NT2/D1 (cell line): ENCODE results near the gene PJA2.
A peak's percentile ranks its signal among the peaks of the same experiment; 100 is the strongest.

ENCODE experiments used
- DNase-seq: peaks from one replicate; pipeline ENCODE4 v3.0.0-alpha.2; 2011; ENCODE audit warnings: low read depth, low spot score
- H3K27me3 ChIP-seq: 2 replicates; pipeline ENCODE4 v1.6.0; 2011; ENCODE audit warnings: mild to moderate bottlenecking; ENCODE audit not compliant: insufficient read length, insufficient read depth
- H3K36me3 ChIP-seq: 2 replicates; pipeline ENCODE4 v1.6.1; 2011; ENCODE audit warnings: mild to moderate bottlenecking, low read length, mixed read lengths; ENCODE audit not compliant: insufficient read depth, insufficient read length
- H3K4me1 ChIP-seq: 2 replicates; pipeline ENCODE4 v1.5.1; 2011; ENCODE audit not compliant: insufficient read depth, insufficient read length
- H3K4me3 ChIP-seq: 2 replicates; pipeline ENCODE4 v1.5.1; 2011; ENCODE audit warnings: low read depth; ENCODE audit not compliant: insufficient read length
- H3K9ac ChIP-seq: 2 replicates; pipeline ENCODE4 v1.6.0; 2011; ENCODE audit warnings: low read depth; ENCODE audit not compliant: insufficient read length
- H3K9me3 ChIP-seq: 2 replicates; pipeline ENCODE4 v1.5.1; 2011; ENCODE audit warnings: mild to moderate bottlenecking, low read length; ENCODE audit not compliant: insufficient read depth
- SUZ12 ChIP-seq: IDR thresholded peaks from 2 replicates; pipeline ENCODE4 v1.6.1; 2011; ENCODE audit not compliant: insufficient read length, insufficient read depth; ENCODE audit errors: extremely low read depth
- YY1 ChIP-seq: IDR thresholded peaks from 2 replicates; pipeline ENCODE4 v1.6.1; 2011; ENCODE audit not compliant: insufficient read length, insufficient read depth
- ZNF274 ChIP-seq: IDR thresholded peaks from 2 replicates; pipeline ENCODE4 v1.6.1; 2011; ENCODE audit warnings: mild to moderate bottlenecking, low read depth, low read length

PJA2 gene, protein sequence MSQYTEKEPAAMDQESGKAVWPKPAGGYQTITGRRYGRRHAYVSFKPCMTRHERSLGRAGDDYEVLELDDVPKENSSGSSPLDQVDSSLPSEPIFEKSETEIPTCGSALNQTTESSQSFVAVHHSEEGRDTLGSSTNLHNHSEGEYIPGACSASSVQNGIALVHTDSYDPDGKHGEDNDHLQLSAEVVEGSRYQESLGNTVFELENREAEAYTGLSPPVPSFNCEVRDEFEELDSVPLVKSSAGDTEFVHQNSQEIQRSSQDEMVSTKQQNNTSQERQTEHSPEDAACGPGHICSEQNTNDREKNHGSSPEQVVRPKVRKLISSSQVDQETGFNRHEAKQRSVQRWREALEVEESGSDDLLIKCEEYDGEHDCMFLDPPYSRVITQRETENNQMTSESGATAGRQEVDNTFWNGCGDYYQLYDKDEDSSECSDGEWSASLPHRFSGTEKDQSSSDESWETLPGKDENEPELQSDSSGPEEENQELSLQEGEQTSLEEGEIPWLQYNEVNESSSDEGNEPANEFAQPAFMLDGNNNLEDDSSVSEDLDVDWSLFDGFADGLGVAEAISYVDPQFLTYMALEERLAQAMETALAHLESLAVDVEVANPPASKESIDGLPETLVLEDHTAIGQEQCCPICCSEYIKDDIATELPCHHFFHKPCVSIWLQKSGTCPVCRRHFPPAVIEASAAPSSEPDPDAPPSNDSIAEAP

GRCh38 chr5:109409844-109410388 is at the start of gene PJA2:
Gene PJA2 (minus strand): TSS chr5:109409974. CDS start chr5:109383433, 26,541 bp downstream.
- Histone ChIP-seq H3K27me3 (no peaks in the 10 kb centered on the region), H3K9ac (peak within 1 kb of the TSS; percentile 79), H3K36me3 (no peaks in the 10 kb centered on the region), H3K9me3 (peaks cover 2% of the 10 kb centered on the region; the same call in 1 of the 2 replicates), H3K4me3 (peak within 1 kb of the TSS; percentile 80), H3K4me1 (peaks cover 3% of the 10 kb centered on the region)
- TF ChIP-seq SUZ12 (no peak), YY1 (no peak), ZNF274 (no peak)
- peak; percentile 94 for DNase-seq

- Histone ChIP-seq H3K4me3 (no peak overlapping the region), H3K4me1 (no peaks in the 10 kb centered on the region), H3K9me3 (peaks cover 15% of the 10 kb centered on the region), H3K36me3 (no peaks in the 10 kb centered on the region), H3K27me3 (no peaks in the 10 kb centered on the region), H3K9ac (no peak overlapping the region)
- no peak for TF ChIP-seq ZNF274
- no peak for TF ChIP-seq SUZ12
- no peak for TF ChIP-seq YY1
- DNase-seq, result no peak
Observed at GRCh38 chr5:109455598-109456096, 45.9 kb upstream of the PJA2 start.

DNA sequence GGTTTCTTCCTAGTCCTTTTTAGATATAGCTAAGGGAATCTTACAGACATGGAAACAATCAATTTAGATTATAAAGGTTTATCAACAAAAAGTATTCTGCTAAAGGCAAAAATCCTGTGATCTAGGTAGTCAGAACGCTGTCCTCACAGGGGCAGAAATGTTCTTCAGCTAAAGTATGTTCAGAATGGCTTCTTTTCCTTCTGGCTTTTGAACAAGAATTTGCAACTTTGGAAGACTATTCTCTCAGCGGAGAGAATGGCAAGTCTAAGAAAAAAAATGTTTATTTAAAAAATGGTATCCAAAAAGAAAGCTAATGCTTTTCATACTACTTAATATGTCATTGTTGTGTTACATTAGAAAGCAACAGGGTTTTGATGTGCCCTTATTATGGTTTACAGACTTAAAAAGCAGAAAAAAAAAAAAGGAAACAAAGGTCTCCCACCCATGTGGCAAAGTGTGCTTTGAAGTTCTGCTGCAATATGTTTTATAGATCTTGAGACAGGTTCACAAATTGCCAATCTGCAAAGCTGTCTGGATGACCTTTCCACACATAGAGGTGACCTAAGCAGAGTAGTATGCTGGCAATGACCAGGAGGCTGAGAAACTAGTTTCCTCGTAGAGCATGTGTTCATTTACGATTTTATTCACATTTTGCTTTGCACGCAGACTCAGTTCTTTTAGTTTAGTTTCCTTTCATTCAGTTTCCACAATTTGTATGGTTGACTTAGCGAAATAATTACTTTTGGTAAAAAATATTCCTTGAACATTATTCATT is 45.1 kb upstream of the PJA2 start:
- H3K27me3 ChIP-seq, result no peaks in the 10 kb centered on the region
- no peak for TF ChIP-seq YY1
- TF ChIP-seq SUZ12, result no peak
- no peak for TF ChIP-seq ZNF274
- H3K9ac ChIP-seq, result no peak overlapping the region
- peaks cover 15% of the 10 kb centered on the region for H3K9me3 ChIP-seq
- H3K4me3 ChIP-seq, result no peak overlapping the region
- H3K4me1 ChIP-seq, result no peaks in the 10 kb centered on the region
- H3K36me3 ChIP-seq, result no peaks in the 10 kb centered on the region
- DNase-seq, result no peak

DNA sequence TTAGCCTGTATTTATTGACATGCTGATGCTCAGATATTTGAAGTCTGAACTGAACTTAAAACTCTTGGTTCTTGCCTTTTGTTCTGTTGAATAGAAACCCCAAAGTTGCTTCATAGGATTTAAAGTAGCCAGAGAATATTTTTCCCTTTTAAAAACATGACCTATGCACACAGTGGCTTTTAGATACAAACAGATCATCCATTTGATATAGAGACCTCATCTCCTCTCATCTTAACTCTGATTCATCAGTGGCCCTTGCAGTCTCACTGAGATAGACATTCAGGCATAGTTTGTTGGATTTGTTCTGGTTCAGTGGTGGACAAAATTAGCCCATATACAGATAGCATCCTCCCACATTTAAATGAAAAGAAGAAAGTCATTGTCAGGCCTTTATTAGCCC is 43.5 kb upstream of the PJA2 start:
- Histone ChIP-seq H3K36me3 (no peaks in the 10 kb centered on the region), H3K9me3 (peaks cover 15% of the 10 kb centered on the region), H3K4me3 (no peak overlapping the region), H3K9ac (no peak overlapping the region), H3K27me3 (no peaks in the 10 kb centered on the region), H3K4me1 (no peaks in the 10 kb centered on the region)
- TF ChIP-seq YY1 (no peak), SUZ12 (no peak)
- no peak for DNase-seq

DNA sequence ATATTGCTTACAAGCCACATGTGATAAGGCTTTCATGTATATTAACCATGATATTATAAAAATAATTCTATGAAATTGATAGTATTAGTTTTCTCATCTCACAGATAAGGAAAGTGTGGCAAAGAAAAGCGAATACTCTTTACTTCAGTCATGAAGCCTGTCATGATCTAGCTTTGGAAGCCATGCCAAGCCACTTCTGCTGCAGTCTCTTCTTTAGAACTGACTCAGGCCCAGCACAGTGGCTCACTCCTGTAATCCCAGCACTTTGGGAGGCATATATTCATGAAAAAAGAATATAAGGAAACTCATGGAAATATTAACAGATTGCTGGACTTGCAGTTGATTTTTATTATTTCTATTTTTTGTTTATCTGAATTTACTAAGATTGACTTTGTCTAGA is 42.9 kb upstream of the PJA2 start:
- Histone ChIP-seq H3K36me3 (no peaks in the 10 kb centered on the region), H3K27me3 (no peaks in the 10 kb centered on the region), H3K4me1 (no peaks in the 10 kb centered on the region), H3K4me3 (no peak overlapping the region), H3K9ac (no peak overlapping the region), H3K9me3 (peaks cover 17% of the 10 kb centered on the region)
- no peak for DNase-seq
- TF ChIP-seq SUZ12 (no peak), ZNF274 (no peak), YY1 (no peak)

- no peaks in the 10 kb centered on the region for H3K36me3 ChIP-seq
- H3K9ac ChIP-seq, result no peak overlapping the region
- TF ChIP-seq SUZ12 (no peak), ZNF274 (no peak), YY1 (no peak)
- no peaks in the 10 kb centered on the region for H3K27me3 ChIP-seq
- H3K4me3 ChIP-seq, result no peak overlapping the region
- H3K9me3 ChIP-seq, result peaks cover 5% of the 10 kb centered on the region; the same call in 1 of the 2 replicates
- H3K4me1 ChIP-seq, result no peaks in the 10 kb centered on the region
- DNase-seq, result no peak
Observed at GRCh38 chr5:109451146-109451545, 41.4 kb upstream of the PJA2 start.
